Measurements from ENCODE around the gene LTV1. TPM values are rescaled to one million over a fixed set of nuclear protein-coding genes. Genes with fewer than 3 reads are reported as not detected.

The LTV1 gene
- total RNA-seq, 6 experiments from 2014 or later: 28.8 to 35.0 (median 33.6) TPM

GRCh38 chr6:143838395-143838794 lies 4.7 kb upstream of the LTV1 start:
- Mint-ChIP-seq H3K9me3 (no peaks in the 10 kb centered on the region), H3K27ac (no peak overlapping the region), H3K27me3 (ENCODE audit: insufficient read depth) (peaks cover under 1% of the 10 kb centered on the region), H3K4me1 (ENCODE audit: low read depth) (peaks cover 6% of the 10 kb centered on the region), H3K4me3 (no peak overlapping the region), H3K36me3 (ENCODE audit: low read depth) (no peaks in the 10 kb centered on the region)
- no peak for DNase-seq
- TF ChIP-seq CTCF (IDR thresholded peaks at IDR 0.05): no peak

- Mint-ChIP-seq H3K4me1 (ENCODE audit: low read depth) (peaks cover 12% of the 10 kb centered on the region), H3K36me3 (ENCODE audit: low read depth) (peaks cover 7% of the 10 kb centered on the region), H3K27me3 (ENCODE audit: insufficient read depth) (peaks cover 4% of the 10 kb centered on the region), H3K27ac (no peak overlapping the region), H3K9me3 (no peaks in the 10 kb centered on the region), H3K4me3 (no peak overlapping the region)
- TF ChIP-seq CTCF (IDR thresholded peaks at IDR 0.05): no peak
- DNase-seq: no peak
Observed at GRCh38 chr6:143839196-143839595, 3.9 kb upstream of the LTV1 start.

- H3K27ac Mint-ChIP-seq: no peak overlapping the region
- H3K9me3 Mint-ChIP-seq: no peaks in the 10 kb centered on the region
- TF ChIP-seq CTCF (IDR thresholded peaks at IDR 0.05): no peak
- peaks cover 17% of the 10 kb centered on the region for H3K4me1 Mint-ChIP-seq (ENCODE audit: low read depth)
- peaks cover 17% of the 10 kb centered on the region for H3K36me3 Mint-ChIP-seq (ENCODE audit: low read depth)
- no peak for DNase-seq
- H3K27me3 Mint-ChIP-seq (ENCODE audit: insufficient read depth): peaks cover 4% of the 10 kb centered on the region
- H3K4me3 Mint-ChIP-seq: no peak overlapping the region
Observed at GRCh38 chr6:143840595-143841265, 2.4 kb upstream of the LTV1 start.

GRCh38 chr6:143842461-143842901 lies 657 bp upstream of the LTV1 start:
- Mint-ChIP-seq H3K4me1 (ENCODE audit: low read depth) (peaks cover 17% of the 10 kb centered on the region), H3K9me3 (no peaks in the 10 kb centered on the region), H3K4me3 (peak overlapping the region; percentile 98), H3K27ac (peak overlapping the region; percentile 98), H3K36me3 (ENCODE audit: low read depth) (peaks cover 29% of the 10 kb centered on the region), H3K27me3 (ENCODE audit: insufficient read depth) (peaks cover 4% of the 10 kb centered on the region)
- no peak for DNase-seq
- no peak for TF ChIP-seq CTCF (IDR thresholded peaks at IDR 0.05)

GRCh38 chr6:143843677-143843999 lies 500 bp downstream of the LTV1 start:
- no peaks in the 10 kb centered on the region for H3K9me3 Mint-ChIP-seq

More at GRCh38 chr6:143843677-143843999, 500 bp downstream of the LTV1 start:
- Mint-ChIP-seq H3K27ac (peak overlapping the region; percentile 98), H3K36me3 (ENCODE audit: low read depth) (peaks cover 38% of the 10 kb centered on the region), H3K27me3 (ENCODE audit: insufficient read depth) (peaks cover 4% of the 10 kb centered on the region), H3K4me1 (ENCODE audit: low read depth) (peaks cover 17% of the 10 kb centered on the region), H3K4me3 (peak overlapping the region; percentile 98)
- no peak for TF ChIP-seq CTCF (IDR thresholded peaks at IDR 0.05)
- no peak for DNase-seq

All from HFFc6 (cell line).